Tibial nerve (tissue), 4 donors: ENCODE results near the gene OR6Y1. TPM values are rescaled to one million over a fixed set of nuclear protein-coding genes. Genes with fewer than 3 reads are reported as not detected.

Experiments
- DNase-seq, 2 donors: peaks; one replicate each; pipeline ENCODE4 v3.0.0-alpha.2; 2019; ENCODE audit warnings: low spot score in 2 of 2
- H3K27ac ChIP-seq, 4 donors: fragments of 200-600 bp; sonication (generic) in 3 of 4; one replicate each; pipeline ENCODE4 v1.5.1; 2017 to 2019; ENCODE audit warnings: mild to moderate bottlenecking in 1 of 4
- H3K27me3 ChIP-seq, 2 donors: fragments of 200-600 bp; sonication (generic) in 1 of 2; one replicate each; pipeline versions ENCODE4 v1.5.1 to v1.6.0; 2017 to 2019
- H3K36me3 ChIP-seq, 3 donors: fragments of 200-600 bp; sonication (generic); one replicate each; pipeline ENCODE4 v1.5.1; 2018 to 2019
- H3K4me1 ChIP-seq, 4 donors: fragments of 200-600 bp; sonication (generic) in 3 of 4; one replicate each; pipeline ENCODE4 v1.5.1; 2017 to 2019
- H3K4me3 ChIP-seq, 4 donors: fragments of 200-600 bp; sonication (generic) in 3 of 4; one replicate each; pipeline ENCODE4 v1.5.1; 2017 to 2019; ENCODE audit warnings: mild to moderate bottlenecking in 1 of 4, moderate library complexity in 1 of 4
- H3K9me3 ChIP-seq, 4 donors: fragments of 200-600 bp; sonication (generic) in 3 of 4; one replicate each; pipeline ENCODE4 v1.5.1; 2017 to 2019
- EP300 ChIP-seq, 2 donors: sonication (generic); formaldehyde crosslinking; IDR thresholded peaks; one replicate each; pipeline ENCODE4 v1.6.1; 2017; ENCODE audit warnings: antibody characterized with exemption in 2 of 2, mild to moderate bottlenecking in 1 of 2
- POLR2A ChIP-seq, 2 donors: fragments of 450-650 bp; IDR thresholded peaks; one replicate each; pipeline ENCODE4 v1.6.1; 2017; ENCODE audit warnings: antibody characterized with exemption in 2 of 2, mild to moderate bottlenecking in 2 of 2, moderate library complexity in 2 of 2
- WGBS, 2 donors: methylation state at CpG; one replicate each; pipeline ENCODE4 v1.1.5; 2018; 5-methylcytosine and 5-hydroxymethylcytosine counted together
- total RNA-seq, 4 donors: library from RNA; depleted of rRNA; stranded (reverse); fragments of >200 nt; gene quantifications; one replicate each; pipeline ENCODE4 v1.1.0, GENCODE V29; 2016
- TF ChIP-seq, protein P1 (sequence below), 5 experiments: fragments of 200-600 bp in 3 of 5; fragments of 450-650 bp in 2 of 5; sonication (generic) in 3 of 5; IDR thresholded peaks; one replicate each; pipeline ENCODE4 v1.5.1; 2016 to 2019; ENCODE audit warnings: antibody characterized with exemption in 5 of 5, mild to moderate bottlenecking in 3 of 5, moderate library complexity in 2 of 5

OR6Y1 gene
- total RNA-seq, 4 donors from 2014 or later: not detected

DNA sequence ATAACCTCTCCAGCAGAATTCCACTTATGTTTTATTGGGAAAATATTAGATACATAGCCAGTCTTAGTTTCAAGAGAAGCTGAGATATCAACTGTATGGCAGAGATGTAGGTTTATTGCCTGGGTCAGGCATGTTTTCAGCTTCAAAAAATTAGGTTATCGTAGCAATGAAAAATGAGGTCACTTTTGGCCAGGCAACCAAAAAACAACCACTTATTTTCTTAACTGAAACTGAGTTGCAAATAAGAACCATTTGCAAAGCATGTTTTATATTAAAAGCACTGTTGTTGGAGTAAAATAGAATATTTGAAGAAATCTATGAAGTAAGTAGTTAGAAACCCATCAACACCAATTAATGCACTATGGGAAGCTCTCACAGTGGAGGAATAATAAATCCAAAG is 5.5 kb upstream of the OR6Y1 start:
- Histone ChIP-seq H3K27ac (no peak overlapping the region), H3K36me3 (no peaks in the 10 kb centered on the region), H3K4me1 (peaks cover 0 to 5% (median 0%) of the 10 kb centered on the region in 4 donors), H3K27me3 (no peaks in the 10 kb centered on the region), H3K9me3 (no peaks in the 10 kb centered on the region), H3K4me3 (no peak overlapping the region)
- no peak for TF ChIP-seq EP300 (IDR thresholded peaks at IDR 0.05)
- TF ChIP-seq POLR2A (IDR thresholded peaks at IDR 0.05): no peak
- TF ChIP-seq, protein P1, sequence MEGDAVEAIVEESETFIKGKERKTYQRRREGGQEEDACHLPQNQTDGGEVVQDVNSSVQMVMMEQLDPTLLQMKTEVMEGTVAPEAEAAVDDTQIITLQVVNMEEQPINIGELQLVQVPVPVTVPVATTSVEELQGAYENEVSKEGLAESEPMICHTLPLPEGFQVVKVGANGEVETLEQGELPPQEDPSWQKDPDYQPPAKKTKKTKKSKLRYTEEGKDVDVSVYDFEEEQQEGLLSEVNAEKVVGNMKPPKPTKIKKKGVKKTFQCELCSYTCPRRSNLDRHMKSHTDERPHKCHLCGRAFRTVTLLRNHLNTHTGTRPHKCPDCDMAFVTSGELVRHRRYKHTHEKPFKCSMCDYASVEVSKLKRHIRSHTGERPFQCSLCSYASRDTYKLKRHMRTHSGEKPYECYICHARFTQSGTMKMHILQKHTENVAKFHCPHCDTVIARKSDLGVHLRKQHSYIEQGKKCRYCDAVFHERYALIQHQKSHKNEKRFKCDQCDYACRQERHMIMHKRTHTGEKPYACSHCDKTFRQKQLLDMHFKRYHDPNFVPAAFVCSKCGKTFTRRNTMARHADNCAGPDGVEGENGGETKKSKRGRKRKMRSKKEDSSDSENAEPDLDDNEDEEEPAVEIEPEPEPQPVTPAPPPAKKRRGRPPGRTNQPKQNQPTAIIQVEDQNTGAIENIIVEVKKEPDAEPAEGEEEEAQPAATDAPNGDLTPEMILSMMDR (IDR thresholded peaks at IDR 0.05): no peak
- 57% methylated on average over 1 of the region's 1 CpG for WGBS, 2 donors
- DNase-seq: no peak

DNA sequence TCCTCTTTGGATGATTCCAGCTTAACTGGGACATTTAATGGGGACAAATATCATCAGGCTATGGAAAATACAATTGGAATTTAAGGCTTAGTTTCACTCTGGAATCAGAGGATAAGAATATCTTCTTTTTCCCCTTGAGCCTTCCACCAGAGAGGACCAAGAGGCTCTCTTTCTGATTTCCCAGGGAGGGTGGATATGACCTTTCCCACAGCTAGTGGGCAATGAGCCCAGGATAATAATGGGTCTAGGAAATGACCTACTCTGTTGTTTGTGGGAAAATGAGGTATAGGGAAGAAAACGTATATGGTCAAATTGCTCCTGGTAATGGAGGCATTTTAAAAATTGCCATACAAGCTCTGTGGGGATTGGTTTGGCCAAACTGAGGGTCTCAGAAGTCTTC is 1.9 kb downstream of the OR6Y1 start:
- no peaks in the 10 kb centered on the region for H3K9me3 ChIP-seq
- H3K27me3 ChIP-seq: no peaks in the 10 kb centered on the region
- H3K36me3 ChIP-seq: no peaks in the 10 kb centered on the region
- H3K4me3 ChIP-seq: no peak overlapping the region
- H3K27ac ChIP-seq: no peak overlapping the region
- TF ChIP-seq EP300 (IDR thresholded peaks at IDR 0.05): no peak
- DNase-seq: no peak
- WGBS, 2 donors: 24 to 36% methylated on average over 1 of the region's 1 CpG
- H3K4me1 ChIP-seq: no peaks in the 10 kb centered on the region

DNA sequence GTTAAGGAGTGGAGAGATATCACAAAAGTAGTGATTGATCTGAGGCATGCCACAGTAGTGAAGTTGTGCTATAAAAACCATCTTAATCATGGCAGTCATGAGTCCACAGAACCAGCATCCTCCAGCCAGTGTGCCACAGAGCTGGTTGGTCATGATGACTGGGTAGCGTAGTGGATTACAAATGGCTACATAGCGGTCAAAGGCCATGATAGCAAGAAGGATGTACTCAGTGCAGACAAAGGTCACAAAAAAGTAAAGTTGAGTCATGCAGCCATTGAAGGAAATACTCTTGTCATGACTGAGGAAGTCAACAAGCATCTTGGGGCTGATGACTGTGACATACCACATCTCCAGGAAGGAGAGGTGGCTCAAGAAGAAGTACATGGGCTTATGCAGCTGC is 6.7 kb downstream of the OR6Y1 start:
- no peaks in the 10 kb centered on the region for H3K27me3 ChIP-seq
- no peak for TF ChIP-seq EP300 (IDR thresholded peaks at IDR 0.05)
- TF ChIP-seq POLR2A (IDR thresholded peaks at IDR 0.05): no peak
- TF ChIP-seq, protein P1 (IDR thresholded peaks at IDR 0.05): no peak
- H3K36me3 ChIP-seq: no peaks in the 10 kb centered on the region
- H3K9me3 ChIP-seq: no peaks in the 10 kb centered on the region
- H3K4me1 ChIP-seq: no peaks in the 10 kb centered on the region
- 91 to 95% methylated on average over 2 of the region's 2 CpGs for WGBS, 2 donors
- H3K4me3 ChIP-seq: no peak overlapping the region
- no peak for DNase-seq
- no peak overlapping the region for H3K27ac ChIP-seq

DNA sequence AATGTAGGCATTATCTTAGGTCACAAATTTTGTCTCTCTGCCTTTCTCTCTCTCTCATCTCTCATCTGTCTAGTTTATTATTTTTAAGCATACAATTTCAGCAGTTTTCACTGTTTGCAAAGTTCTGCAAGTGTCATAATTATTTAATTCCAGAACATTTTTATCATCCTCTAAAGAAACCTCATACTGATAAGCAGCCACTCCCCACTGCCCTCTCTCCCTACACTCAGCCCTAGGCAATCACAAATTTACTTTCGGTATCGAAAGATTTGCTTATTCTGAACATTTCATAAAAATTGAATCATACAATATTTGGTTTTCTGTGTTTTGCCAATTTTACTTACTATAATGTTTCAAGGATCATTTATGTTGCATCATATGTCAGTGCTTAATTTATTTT is 16.6 kb downstream of the OR6Y1 start:
- H3K27ac ChIP-seq: no peak overlapping the region
- 71 to 73% methylated on average over 2 of the region's 2 CpGs for WGBS, 2 donors

DNA sequence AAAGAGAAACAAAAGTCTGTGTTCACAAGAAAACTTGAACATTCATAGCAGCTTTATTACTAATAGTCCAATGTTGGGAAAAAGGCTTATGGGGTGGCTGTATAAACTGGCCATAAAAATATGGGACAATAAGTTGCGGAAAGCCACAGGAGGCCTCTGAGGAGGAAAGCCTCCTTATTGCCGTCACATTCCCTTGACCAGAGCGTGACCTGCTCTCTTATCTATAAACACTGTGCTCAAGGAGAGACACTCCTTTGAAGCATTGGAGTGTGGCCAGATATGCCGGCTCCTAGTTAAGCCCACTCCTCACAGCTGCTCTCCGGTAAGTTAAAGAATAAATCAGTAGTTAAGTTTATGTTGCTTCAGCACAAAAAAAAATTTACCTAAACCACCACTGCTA is 19.7 kb downstream of the OR6Y1 start:
- Histone ChIP-seq H3K27me3 (no peaks in the 10 kb centered on the region), H3K36me3 (no peaks in the 10 kb centered on the region), H3K27ac (no peak overlapping the region), H3K9me3 (no peaks in the 10 kb centered on the region), H3K4me1 (no peaks in the 10 kb centered on the region), H3K4me3 (no peak overlapping the region)
- no peak for TF ChIP-seq EP300 (IDR thresholded peaks at IDR 0.05)
- TF ChIP-seq POLR2A (IDR thresholded peaks at IDR 0.05): no peak
- TF ChIP-seq, protein P1 (IDR thresholded peaks at IDR 0.05): no peak
- 40 to 43% methylated on average over 5 of the region's 5 CpGs for WGBS, 2 donors
- DNase-seq: no peak

More for the DNA sequence above, 16.6 kb downstream of the OR6Y1 start:
- H3K4me1 ChIP-seq: no peaks in the 10 kb centered on the region
- DNase-seq: no peak
- no peaks in the 10 kb centered on the region for H3K36me3 ChIP-seq
- no peaks in the 10 kb centered on the region for H3K27me3 ChIP-seq
- no peak for TF ChIP-seq POLR2A (IDR thresholded peaks at IDR 0.05)
- TF ChIP-seq, protein P1 (IDR thresholded peaks at IDR 0.05): no peak
- no peak for TF ChIP-seq EP300 (IDR thresholded peaks at IDR 0.05)
- H3K9me3 ChIP-seq: no peaks in the 10 kb centered on the region
- no peak overlapping the region for H3K4me3 ChIP-seq
